Heart right ventricle (tissue), 16 donors: ENCODE measurements around the gene GPR141. TPM values are rescaled to one million over a fixed set of nuclear protein-coding genes. Genes with fewer than 3 reads are reported as not detected.
A peak's percentile ranks its signal among the peaks of the same experiment; 100 is the strongest.

Experiments
- ATAC-seq, 8 donors: fragments of 200-7000 bp; cut with Tn5 transposase; one replicate each; pipeline ENCODE4 v1.9.1; 2020; ENCODE audit warnings: mild to moderate bottlenecking in 8 of 8, moderate library complexity in 8 of 8, moderate number of reproducible peaks in 1 of 8
- DNase-seq, 2 donors: peaks; one replicate each; pipeline ENCODE4 v3.0.0-alpha.2; 2020
- H3K27ac ChIP-seq, 10 donors: fragments of 200-600 bp; sonication (generic) in 2 of 10; one replicate each; pipeline versions ENCODE4 v1.5.0 to v1.8.0; 2020 to 2022; ENCODE audit warnings: mild to moderate bottlenecking in 3 of 10
- H3K27me3 ChIP-seq, 7 donors: fragments of 200-600 bp; one replicate each; pipeline ENCODE4 v1.8.0; 2021 to 2022; ENCODE audit warnings: mild to moderate bottlenecking in 2 of 7
- H3K36me3 ChIP-seq, 9 donors: fragments of 200-600 bp; sonication (generic) in 1 of 9; one replicate each; pipeline versions ENCODE4 v1.5.0 to v1.8.0; 2020 to 2022; ENCODE audit warnings: mild to moderate bottlenecking in 2 of 9
- H3K4me1 ChIP-seq, 9 donors: fragments of 200-600 bp; sonication (generic) in 1 of 9; one replicate each; pipeline versions ENCODE4 v1.5.0 to v1.8.0; 2020 to 2022; ENCODE audit warnings: mild to moderate bottlenecking in 4 of 9
- H3K4me3 ChIP-seq, 10 donors: fragments of 200-600 bp; sonication (generic) in 2 of 10; one replicate each; pipeline versions ENCODE4 v1.5.0 to v1.8.0; 2020 to 2022; ENCODE audit warnings: mild to moderate bottlenecking in 7 of 10, moderate library complexity in 2 of 10
- H3K9me3 ChIP-seq, 11 donors: fragments of 200-600 bp in 10 of 11; sonication (generic) in 2 of 11; one replicate each; pipeline versions ENCODE4 v1.5.0 to v1.8.0; 2013 to 2022; ENCODE audit warnings: mild to moderate bottlenecking in 2 of 11, control low read depth in 1 of 11, moderate library complexity in 1 of 11
- WGBS, 2 donors: extraction: QIAGEN DNeasy Blood & Tissue Kit; methylation state at CpG; one replicate each; pipeline ENCODE4 v1.1.7; 2013; ENCODE audit warnings: inconsistent platforms in 1 of 2; 5-methylcytosine and 5-hydroxymethylcytosine counted together
- intact Hi-C, 10 donors: fragments of 100-400 bp; cut with DNase I; formaldehyde crosslinking; loops; one replicate each; pipeline versions ENCODE4 v1.11.1 to v1.14.2; 2022
- long read RNA-seq, 3 donors: library from polyadenylated mRNA; unstranded; transcript quantifications; one replicate each; pipeline ENCODE4 v2.0.0, GENCODE V29; 2020 to 2021
- polyA plus RNA-seq, 2 donors: library from polyadenylated mRNA; stranded (reverse); fragments of 200-250 nt; gene quantifications; one replicate each; pipeline ENCODE4 v1.2.3, GENCODE V29; 2013
- total RNA-seq, 10 donors: library from RNA; stranded (reverse); fragmentation: NEBNext Ultra II Directional in 3 of 10; extraction: Animal tissue kit (Norgen Biotek cat#: 25700) in 3 of 10; gene quantifications; one replicate each; pipeline versions ENCODE4 v1.2.1 to v1.2.4, GENCODE V29; 2021 to 2023
- TF ChIP-seq, protein P1 (sequence below), 9 donors: fragments of 200-600 bp; sonication (generic) in 2 of 9; IDR thresholded peaks; one replicate each; pipeline versions ENCODE4 v1.5.0 to v1.8.0; 2021 to 2022; ENCODE audit warnings: antibody characterized with exemption in 9 of 9, mild to moderate bottlenecking in 5 of 9, moderate library complexity in 1 of 9
- donor health status: Arrhythmogenic right ventricular cardiomyopathy.
- donor health status: ischemic (EF 13 %, LVEDD 7.1; RV severe dilation, severe dysfunction).
- donor health status: healthy with polysubstance abuse.
- donor health status: DM: no; HTN: yes; CAD: no.
- donor health status: DM: no; HTN: no; CAD: no.
- donor health status: ischemic (EF 25% LVEDD 6.9; RV normal size, moderate dysfunction).
- donor health status: ischemic (EF 25% LVEDD 5.7; RV mildly dilated, moderate dysfunction).
- donor health status: healthy.
- donor health status: DM: yes; HTN: yes; CAD: no.
- donor health status: Ischemic cardiomyopathy.
- donor health status: ischemic (EF 35%, LVEDD 5.7; RV mildly dilated, moderate dysfunction).
- donor health status: nonischemic (EF 11% LVEDD 7.7; RV severe dilation, severe dysfunction).
- donor health status: DM: yes; HTN: yes; CAD: no.
- donor health status: PGD.
- donor health status: ischemic (EF 29% LVEDD 5.4; RV normal size, mild dysfunction).
- donor health status: nonischemic (EF 23%, LVEDD 6.1; RV moderate dilation, normal function).

The GPR141 gene, protein sequence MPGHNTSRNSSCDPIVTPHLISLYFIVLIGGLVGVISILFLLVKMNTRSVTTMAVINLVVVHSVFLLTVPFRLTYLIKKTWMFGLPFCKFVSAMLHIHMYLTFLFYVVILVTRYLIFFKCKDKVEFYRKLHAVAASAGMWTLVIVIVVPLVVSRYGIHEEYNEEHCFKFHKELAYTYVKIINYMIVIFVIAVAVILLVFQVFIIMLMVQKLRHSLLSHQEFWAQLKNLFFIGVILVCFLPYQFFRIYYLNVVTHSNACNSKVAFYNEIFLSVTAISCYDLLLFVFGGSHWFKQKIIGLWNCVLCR
- 1 to 10 TPM in 1 of 10 donors, under 1 TPM in 3, not detected in 6; 0.32 to 3.1 (median 0.74) TPM for total RNA-seq
- under 1 TPM in 1 of 2 donors, not detected in 1; 0.06 TPM for polyA plus RNA-seq
- long read RNA-seq, donor 1 = 0 reads
- long read RNA-seq, donor 2 = 0 reads
- long read RNA-seq, donor 3 = 0 reads

DNA sequence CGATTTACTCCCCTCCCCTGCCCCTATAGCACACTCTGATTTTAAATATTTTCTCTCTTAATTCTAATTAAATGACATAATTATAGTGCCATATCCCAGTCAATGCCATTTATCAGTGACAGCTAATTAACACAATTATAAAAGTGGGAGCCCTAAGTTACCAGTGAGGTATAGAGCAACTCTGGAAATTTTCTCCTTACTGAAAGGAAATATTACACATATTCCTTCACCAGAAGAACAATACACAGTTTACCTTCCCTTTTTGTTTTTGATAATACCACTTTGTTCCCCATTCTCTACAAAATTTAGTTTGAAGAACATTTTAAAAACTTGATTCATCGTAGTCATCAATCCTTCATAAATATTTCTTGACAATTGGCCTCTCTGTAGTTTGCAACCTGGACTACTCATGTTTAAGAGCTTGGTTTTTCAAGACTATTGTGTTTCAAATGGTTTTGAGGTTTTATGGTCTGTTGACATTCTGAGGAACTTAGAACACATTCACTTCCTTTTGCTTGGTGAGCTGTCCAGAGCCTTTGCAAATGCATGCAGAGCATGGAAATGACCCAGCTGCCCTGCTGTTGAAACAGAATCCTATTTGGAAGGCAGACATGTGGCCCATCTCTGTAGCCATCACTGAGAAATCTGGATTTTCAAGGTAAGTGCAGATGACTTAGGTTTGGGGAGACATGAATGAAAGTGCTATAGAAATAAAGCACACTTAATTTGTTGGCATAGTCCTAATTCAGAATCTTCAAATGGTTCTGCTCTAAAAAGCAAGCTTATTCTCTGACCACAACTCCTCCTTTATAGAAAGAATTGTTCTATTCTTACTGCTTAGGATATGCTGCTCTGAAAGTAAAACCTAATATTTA is at the start of gene GPR141:
GPR141 (plus strand) TSS at position 521 of the 875 bp plus-strand sequence. CDS start 56,628 bp downstream, outside the sequence.
- intact Hi-C loops = no loop called here
- WGBS, 2 donors = 66 to 83% methylated on average over 2 of the region's 2 CpGs
- Histone ChIP-seq H3K9me3 (no peaks in the 10 kb centered on the region), H3K4me3 (peak within 1 kb of the TSS in 2 of 10 donors; percentile 2 to 40), H3K27ac (peak within 1 kb of the TSS in 1 of 10 donors; percentile 69), H3K27me3 (no peaks in the 10 kb centered on the region), H3K4me1 (peaks cover 0 to 19% (median 0%) of the 10 kb centered on the region in 9 donors), H3K36me3 (no peaks in the 10 kb centered on the region)
- TF ChIP-seq, protein P1, sequence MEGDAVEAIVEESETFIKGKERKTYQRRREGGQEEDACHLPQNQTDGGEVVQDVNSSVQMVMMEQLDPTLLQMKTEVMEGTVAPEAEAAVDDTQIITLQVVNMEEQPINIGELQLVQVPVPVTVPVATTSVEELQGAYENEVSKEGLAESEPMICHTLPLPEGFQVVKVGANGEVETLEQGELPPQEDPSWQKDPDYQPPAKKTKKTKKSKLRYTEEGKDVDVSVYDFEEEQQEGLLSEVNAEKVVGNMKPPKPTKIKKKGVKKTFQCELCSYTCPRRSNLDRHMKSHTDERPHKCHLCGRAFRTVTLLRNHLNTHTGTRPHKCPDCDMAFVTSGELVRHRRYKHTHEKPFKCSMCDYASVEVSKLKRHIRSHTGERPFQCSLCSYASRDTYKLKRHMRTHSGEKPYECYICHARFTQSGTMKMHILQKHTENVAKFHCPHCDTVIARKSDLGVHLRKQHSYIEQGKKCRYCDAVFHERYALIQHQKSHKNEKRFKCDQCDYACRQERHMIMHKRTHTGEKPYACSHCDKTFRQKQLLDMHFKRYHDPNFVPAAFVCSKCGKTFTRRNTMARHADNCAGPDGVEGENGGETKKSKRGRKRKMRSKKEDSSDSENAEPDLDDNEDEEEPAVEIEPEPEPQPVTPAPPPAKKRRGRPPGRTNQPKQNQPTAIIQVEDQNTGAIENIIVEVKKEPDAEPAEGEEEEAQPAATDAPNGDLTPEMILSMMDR (IDR thresholded peaks at IDR 0.05) = no peak
- peak in 2 of 8 donors; percentile 44 to 58 for ATAC-seq
- no peak for DNase-seq

DNA sequence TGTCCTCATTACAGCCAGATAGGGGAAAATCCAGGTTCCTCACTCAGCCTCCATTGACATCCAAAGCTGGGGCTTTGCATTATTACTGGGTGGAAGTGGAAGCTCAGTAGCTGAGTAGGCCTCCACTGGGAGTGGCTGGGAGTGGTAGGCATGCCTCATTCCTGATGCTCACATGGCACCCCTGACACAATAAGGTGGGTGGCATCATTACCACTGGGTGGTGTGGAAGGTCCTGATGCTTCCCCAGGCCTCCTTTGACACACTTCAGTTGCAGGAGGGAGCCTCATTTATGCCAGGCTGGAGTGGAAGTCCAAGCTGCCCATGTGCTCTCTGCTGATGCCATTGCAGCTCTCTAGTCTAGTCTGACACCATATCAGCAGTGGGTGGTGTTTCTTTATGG is 48.2 kb upstream of the GPR141 start:
- no peak overlapping the region for H3K4me3 ChIP-seq
- no peak overlapping the region for H3K27ac ChIP-seq
- ATAC-seq (no peak), DNase-seq (no peak)
- no peaks in the 10 kb centered on the region for H3K36me3 ChIP-seq
- no peaks in the 10 kb centered on the region for H3K4me1 ChIP-seq
- intact Hi-C loops = loop anchor here in 1 of 10 donors (10.0 kb wide), 1 partner anchor 189 kb away; no protein-coding TSS in a partner anchor
- no peaks in the 10 kb centered on the region for H3K27me3 ChIP-seq
- TF ChIP-seq, protein P1 (IDR thresholded peaks at IDR 0.05) = no peak
- H3K9me3 ChIP-seq = peaks cover 0 to 43% (median 20%) of the 10 kb centered on the region in 11 donors

DNA sequence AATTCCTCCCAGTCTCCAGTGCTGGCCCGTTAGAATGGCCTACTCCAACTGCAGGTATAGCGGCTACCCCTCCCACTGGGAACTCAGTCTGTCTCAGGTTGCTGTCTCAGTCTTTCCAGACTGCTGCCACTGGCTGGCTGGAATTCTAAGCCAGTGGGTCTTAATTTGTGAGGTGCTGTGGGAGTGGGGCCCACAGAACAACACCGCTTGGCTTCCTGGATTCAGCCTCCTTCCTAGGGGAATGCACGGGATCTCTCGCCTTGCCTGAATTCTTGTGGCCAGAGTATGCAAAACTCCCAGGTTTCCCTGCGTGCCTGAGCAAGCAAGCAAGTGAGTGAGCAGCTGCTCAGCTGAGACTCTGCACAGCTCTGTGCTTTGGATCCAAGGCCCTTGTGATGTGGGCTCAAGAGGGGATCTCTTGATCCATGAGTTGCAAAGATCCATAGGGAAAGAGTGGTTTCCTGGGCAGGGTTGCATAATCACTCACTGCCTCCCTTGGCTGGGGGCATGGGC is 41.5 kb upstream of the GPR141 start:
- H3K27me3 ChIP-seq = no peaks in the 10 kb centered on the region
- H3K27ac ChIP-seq = no peak overlapping the region
- intact Hi-C loops = no loop called here
- ATAC-seq (no peak), DNase-seq (no peak)
- WGBS, 2 donors = 80 to 88% methylated on average over 6 of the region's 6 CpGs
- TF ChIP-seq, protein P1 (IDR thresholded peaks at IDR 0.05) = no peak
- H3K4me3 ChIP-seq = no peak overlapping the region
- peaks cover 0 to 17% (median 6%) of the 10 kb centered on the region in 11 donors for H3K9me3 ChIP-seq
- H3K4me1 ChIP-seq = peaks cover 0 to 8% (median 0%) of the 10 kb centered on the region in 9 donors
- H3K36me3 ChIP-seq = no peaks in the 10 kb centered on the region

DNA sequence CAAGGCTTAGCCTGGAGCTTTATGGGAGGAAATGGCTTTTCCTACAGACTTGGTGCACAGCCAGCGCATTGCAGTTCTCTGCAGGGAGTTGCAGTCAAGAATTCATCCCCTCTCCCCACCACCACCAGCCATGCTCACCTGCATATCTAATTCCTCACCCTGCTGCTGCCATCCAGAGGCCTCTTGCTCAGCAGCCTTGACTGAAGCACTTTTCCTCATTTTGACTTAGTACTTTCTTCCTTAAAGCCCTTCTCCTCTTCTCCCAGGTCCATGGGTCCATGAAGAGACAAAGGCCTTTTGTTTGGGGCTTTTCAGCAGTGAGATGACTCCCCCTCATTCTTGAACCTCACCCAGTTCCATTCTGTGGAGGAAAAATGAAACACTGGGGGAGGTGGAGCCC is 39.7 kb upstream of the GPR141 start:
- 46 to 68% methylated on average over 1 of the region's 1 CpG for WGBS, 2 donors
- ATAC-seq = no peak
- Histone ChIP-seq H3K36me3 (no peaks in the 10 kb centered on the region), H3K4me1 (peaks cover 0 to 8% (median 0%) of the 10 kb centered on the region in 9 donors), H3K27ac (no peak overlapping the region), H3K27me3 (no peaks in the 10 kb centered on the region), H3K4me3 (no peak overlapping the region), H3K9me3 (peaks cover 0 to 7% (median 0%) of the 10 kb centered on the region in 11 donors)
- TF ChIP-seq, protein P1 (IDR thresholded peaks at IDR 0.05) = peak in 1 of 9 donors; percentile 16
- DNase-seq = no peak
- intact Hi-C loops = no loop called here
